ENCODE data around the gene OR7A17. TPM values are rescaled to one million over a fixed set of nuclear protein-coding genes. Genes with fewer than 3 reads are reported as not detected.

The OR7A17 gene
- total RNA-seq, 1 donor from 2014 or later: not detected

- intact Hi-C loops (cut with micrococcal nuclease): no loop called here
- no peak within 1 kb of the TSS for H3K27ac Mint-ChIP-seq
- ChIA-PET POLR2A (interaction anchor here (0.6 kb wide), 1 partner anchor 238 kb away, joined by 3 read pairs; no protein-coding TSS in a partner anchor), CTCF (no interaction called here)
- H3K27me3 Mint-ChIP-seq: peaks cover 15% of the 10 kb centered on the region
- ATAC-seq (ENCODE audit: low read depth) (no peak), DNase-seq (no peak)
- no peaks in the 10 kb centered on the region for H3K4me1 Mint-ChIP-seq
- H3K4me3 Mint-ChIP-seq: no peak within 1 kb of the TSS
- no peaks in the 10 kb centered on the region for H3K36me3 Mint-ChIP-seq (ENCODE audit: low read depth)
- no peak for TF ChIP-seq CTCF (IDR thresholded peaks at IDR 0.05)
- H3K9me3 Mint-ChIP-seq: no peaks in the 10 kb centered on the region
Measured at GRCh38 chr19:14848822-14849221, 37.1 kb downstream of the OR7A17 start, which contains the start of gene OR7A10. OR7A10 (minus strand) TSS chr19:14848922; CDS start chr19:14841877, 7,045 bp downstream.

GRCh38 chr19:14843578-14843977, 42.4 kb downstream of the OR7A17 start:
- intact Hi-C loops (cut with micrococcal nuclease): no loop called here
- Mint-ChIP-seq H3K4me1 (no peaks in the 10 kb centered on the region), H3K27ac (no peak overlapping the region), H3K4me3 (no peak overlapping the region), H3K27me3 (peaks cover 11% of the 10 kb centered on the region), H3K36me3 (ENCODE audit: low read depth) (no peaks in the 10 kb centered on the region), H3K9me3 (no peaks in the 10 kb centered on the region)
- POLR2A ChIA-PET: no interaction called here
- DNase-seq (no peak), ATAC-seq (ENCODE audit: low read depth) (no peak)
- CTCF ChIA-PET: no interaction called here
- no peak for TF ChIP-seq CTCF (IDR thresholded peaks at IDR 0.05)

- intact Hi-C loops (cut with micrococcal nuclease): no loop called here
- ATAC-seq (ENCODE audit: low read depth): no peak
- ChIA-PET POLR2A (no interaction called here), CTCF (no interaction called here)
- DNase-seq: no peak
- Mint-ChIP-seq H3K9me3 (no peaks in the 10 kb centered on the region), H3K27me3 (peaks cover 11% of the 10 kb centered on the region), H3K27ac (no peak overlapping the region), H3K4me3 (no peak overlapping the region), H3K36me3 (ENCODE audit: low read depth) (no peaks in the 10 kb centered on the region), H3K4me1 (no peaks in the 10 kb centered on the region)
- TF ChIP-seq CTCF (IDR thresholded peaks at IDR 0.05): no peak
Measured at GRCh38 chr19:14843169-14843568, 42.8 kb downstream of the OR7A17 start.

- POLR2A ChIA-PET: no interaction called here
- Mint-ChIP-seq H3K36me3 (ENCODE audit: low read depth) (no peaks in the 10 kb centered on the region), H3K4me3 (no peak overlapping the region), H3K27ac (no peak overlapping the region), H3K9me3 (no peaks in the 10 kb centered on the region), H3K27me3 (peaks cover 7% of the 10 kb centered on the region), H3K4me1 (no peaks in the 10 kb centered on the region)
- TF ChIP-seq CTCF (IDR thresholded peaks at IDR 0.05): no peak
- ATAC-seq (ENCODE audit: low read depth) (no peak), DNase-seq (no peak)
- intact Hi-C loops (cut with micrococcal nuclease): no loop called here
- CTCF ChIA-PET: no interaction called here
Measured at GRCh38 chr19:14840206-14840605, 45.7 kb downstream of the OR7A17 start.

- intact Hi-C loops (cut with micrococcal nuclease): no loop called here
- ChIA-PET POLR2A (no interaction called here), CTCF (no interaction called here)
- DNase-seq: no peak
- Mint-ChIP-seq H3K4me3 (no peak overlapping the region), H3K27ac (no peak overlapping the region), H3K9me3 (no peaks in the 10 kb centered on the region), H3K27me3 (peaks cover 2% of the 10 kb centered on the region), H3K36me3 (ENCODE audit: low read depth) (no peaks in the 10 kb centered on the region), H3K4me1 (no peaks in the 10 kb centered on the region)
- TF ChIP-seq CTCF (IDR thresholded peaks at IDR 0.05): no peak
- no peak for ATAC-seq (ENCODE audit: low read depth)
Measured at GRCh38 chr19:14837391-14837790, 48.5 kb downstream of the OR7A17 start.
